Activated CD4-positive, alpha-beta T cell treated with anti-CD3 and anti-CD28 coated beads, Interleukin-2, amount 50 U/mL, for 16 hours (primary cell): Measurements from ENCODE around the gene AGT.
"Not testable (repeated sequence)": the region's sequence is repeated elsewhere in the genome, so short reads cannot be mapped to it uniquely, and the experiment has no call there.

Experiments used
- DNase-seq: peaks from one replicate; pipeline ENCODE4 v3.0.0-alpha.2; 2020

Gene AGT

DNA sequence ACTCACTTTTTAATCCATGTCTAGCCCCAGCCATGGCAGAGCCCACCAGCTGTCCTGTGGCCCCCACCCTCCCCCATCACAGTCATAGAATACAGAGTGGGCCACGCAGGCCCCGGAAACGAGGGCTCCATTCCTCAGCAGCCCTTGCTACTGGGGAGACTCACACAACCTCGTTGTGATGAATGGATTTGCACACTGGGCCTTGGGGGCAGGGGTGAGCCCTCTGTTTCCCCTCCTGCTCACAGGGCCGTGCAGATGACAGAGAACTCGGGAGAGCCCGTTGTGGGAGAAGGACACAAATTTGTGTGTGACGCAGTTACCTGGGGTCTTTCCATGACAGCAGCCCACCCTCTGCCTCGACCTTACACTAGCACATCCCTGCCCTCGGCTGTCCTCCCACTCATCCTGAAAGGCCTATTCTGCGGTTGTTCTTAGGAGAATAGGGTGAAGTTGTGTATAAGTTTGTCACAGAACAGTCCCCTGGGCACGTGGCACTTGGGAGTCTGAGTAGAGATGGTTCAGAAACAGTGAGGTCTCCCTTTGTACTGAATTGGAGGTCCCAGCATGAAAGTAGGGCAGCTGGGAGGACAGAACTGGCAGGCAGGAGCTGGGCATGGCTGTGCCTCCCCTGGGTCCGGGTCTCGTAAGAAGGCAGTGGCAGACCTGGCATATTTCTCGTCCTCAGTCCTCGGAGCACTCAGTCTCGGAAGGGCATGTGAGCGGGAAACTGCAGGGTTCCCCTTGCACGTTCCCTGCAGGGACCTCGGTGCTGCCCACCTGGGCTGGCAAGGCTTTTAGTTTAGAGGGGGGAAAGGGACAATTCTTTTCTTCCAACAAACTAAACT lies 6.8 kb downstream of the AGT start:
- DNase-seq: no peak

GRCh38 chr1:230706020-230706699 lies 7.8 kb downstream of the AGT start:
- DNase-seq: no peak

DNA sequence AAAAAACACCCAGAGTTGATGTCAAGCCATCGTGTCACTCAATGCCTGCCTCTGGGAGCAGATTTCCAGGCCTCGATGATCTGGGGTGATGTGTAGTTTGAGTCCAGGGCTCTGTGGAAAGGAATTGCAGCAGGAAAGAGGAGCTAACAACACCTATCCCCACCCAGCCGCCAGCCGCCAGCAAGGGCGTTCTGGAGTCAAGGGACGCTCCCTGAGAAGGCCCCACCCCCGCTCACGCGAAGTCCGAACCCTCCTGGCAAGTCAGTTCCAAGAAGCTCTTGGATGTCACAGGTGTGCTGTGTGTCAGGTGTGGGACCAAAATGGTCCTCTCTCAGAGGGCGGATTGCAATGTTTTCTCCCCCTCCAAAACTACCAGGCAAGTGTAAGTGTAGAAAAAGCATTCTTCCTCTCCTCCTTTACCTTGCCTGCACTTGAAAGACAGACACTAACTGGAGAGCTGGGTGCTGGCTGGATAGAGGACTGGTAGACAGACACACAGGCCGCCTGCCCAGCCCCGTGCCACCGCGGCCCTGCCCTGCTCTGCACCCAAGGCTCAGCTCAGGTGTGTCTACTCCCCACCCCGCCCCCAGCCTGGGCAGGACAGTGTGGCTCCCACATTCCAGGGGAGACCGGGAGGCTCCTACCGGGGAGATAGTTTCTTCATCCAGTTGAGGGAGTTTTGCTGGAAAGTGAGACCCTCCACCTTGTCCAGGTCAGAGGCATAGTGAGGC lies 8.5 kb downstream of the AGT start:
- no peak for DNase-seq

GRCh38 chr1:230704830-230705229 lies 9.1 kb downstream of the AGT start:
- no peak for DNase-seq

GRCh38 chr1:230703679-230704385 lies 10.1 kb downstream of the AGT start:
- DNase-seq: no peak

DNA sequence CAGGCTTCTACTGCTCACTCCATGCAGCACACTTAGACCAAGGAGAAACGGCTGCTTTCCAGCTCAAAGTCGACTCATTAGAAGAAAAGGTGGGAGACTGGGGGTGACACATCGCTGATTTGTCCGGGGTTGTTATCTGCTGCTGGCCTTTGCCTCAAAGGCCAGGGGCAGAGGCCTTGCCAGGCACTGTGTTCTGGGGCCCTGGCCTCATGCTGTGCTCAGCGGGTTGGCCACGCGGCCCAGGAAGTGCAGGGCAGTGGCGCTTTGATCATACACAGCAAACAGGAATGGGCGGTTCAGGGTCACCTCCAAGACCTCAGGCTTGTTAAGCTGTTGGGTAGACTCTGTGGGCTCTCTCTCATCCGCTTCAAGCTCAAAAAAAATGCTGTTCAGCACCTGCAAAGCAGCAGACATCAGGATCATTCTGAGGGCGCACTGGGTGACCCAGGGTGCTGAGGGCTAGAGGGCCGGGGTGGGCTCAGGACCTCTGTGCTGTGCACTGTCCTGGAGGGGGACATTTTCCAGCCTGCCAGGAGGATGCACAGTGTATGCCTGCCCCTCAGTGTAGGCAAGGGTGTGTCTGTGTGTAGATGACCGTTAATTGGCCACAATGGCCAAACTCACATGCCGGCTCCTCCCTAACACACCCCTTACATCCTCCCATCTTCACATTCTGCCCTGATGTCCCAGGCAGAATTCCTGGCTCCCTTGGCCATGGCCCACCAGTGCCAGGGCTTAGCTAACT lies 10.8 kb downstream of the AGT start:
- no peak for DNase-seq

- DNase-seq: no peak
These were observed 11.8 kb downstream of the AGT start for GRCh38 chr1:230701895-230702768.

- DNase-seq: no peak
These were observed 12.5 kb downstream of the AGT start for GRCh38 chr1:230701434-230701833.

GRCh38 chr1:230700132-230700531 lies 13.8 kb downstream of the AGT start:
- DNase-seq: no peak

DNA sequence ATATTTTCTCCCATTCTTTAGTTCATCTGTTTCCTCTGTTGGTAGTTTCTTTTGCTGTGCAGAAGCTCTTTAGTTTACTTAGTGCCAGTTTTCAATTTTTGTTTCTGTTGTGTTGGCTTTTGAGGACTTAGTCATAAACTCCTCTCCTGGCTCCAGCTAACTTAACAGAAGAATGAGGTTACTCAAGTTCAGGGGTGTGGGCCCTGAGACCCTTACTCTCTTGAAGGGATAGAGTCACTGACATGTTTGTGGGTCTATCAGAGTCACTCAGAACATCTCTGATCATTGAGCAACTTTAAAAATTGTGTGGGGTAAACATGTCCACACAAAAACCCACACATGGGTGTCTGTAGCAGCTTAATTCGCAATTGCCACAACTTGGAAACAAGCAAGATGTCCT lies 14.2 kb downstream of the AGT start:
- DNase-seq: no peak

DNA sequence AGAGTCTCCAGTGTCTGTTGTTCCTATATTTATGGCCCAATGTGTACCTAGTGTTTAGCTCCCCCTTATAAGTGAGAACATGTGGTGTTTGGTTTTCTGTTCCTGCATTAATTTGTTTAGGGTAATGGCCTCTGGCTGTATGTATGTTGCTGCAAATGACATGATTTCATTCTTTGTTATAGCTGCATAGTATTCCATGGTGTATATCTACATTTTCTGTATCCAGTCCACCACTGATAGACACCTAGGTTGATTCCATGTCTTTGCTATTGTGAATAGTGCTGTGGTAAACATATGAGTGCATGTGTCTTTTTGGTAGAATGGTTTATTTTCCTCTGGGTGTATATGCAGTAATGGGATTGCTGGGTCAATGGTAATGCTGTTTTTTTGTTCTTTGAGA lies 15.0 kb downstream of the AGT start:
- not testable (repeated sequence) for DNase-seq

- DNase-seq: no peak
These were observed 15.8 kb downstream of the AGT start for GRCh38 chr1:230698130-230698529.

DNA sequence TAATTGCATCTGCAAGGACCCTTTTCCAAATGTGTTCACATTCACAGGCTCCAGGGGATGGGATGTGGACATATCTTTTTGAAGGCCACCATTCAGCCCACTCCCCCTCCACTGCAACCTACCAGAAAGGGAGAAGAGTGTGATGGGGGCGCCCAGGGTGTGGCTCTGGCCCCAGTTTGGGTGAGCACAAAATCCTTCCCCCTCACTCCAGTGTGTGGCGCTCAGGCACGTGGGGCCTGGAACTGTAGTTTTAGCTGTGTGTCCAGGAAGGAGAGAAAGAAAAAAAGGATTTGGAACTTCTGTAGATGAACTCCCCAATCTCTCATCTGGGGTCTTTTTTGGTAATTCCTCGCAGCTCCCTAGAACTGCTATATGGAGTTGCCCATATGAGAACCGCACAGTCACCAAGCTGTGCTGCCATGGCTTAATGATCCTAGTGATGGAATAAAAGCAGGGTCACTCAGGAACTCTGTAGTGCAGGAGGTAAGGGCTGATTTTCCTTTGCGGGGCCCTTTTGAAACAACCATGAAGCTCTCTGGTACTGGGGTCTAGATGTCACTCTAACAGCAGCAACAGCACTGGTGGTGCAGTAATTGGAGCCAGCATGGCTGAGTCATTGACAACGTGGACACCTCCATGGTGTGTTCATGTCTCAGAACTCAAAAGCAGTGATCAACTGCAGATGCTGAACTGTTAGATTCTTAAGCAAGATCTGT lies 17.0 kb downstream of the AGT start:
- DNase-seq: no peak

GRCh38 chr1:230696218-230696617 lies 17.7 kb downstream of the AGT start:
- DNase-seq: no peak

DNA sequence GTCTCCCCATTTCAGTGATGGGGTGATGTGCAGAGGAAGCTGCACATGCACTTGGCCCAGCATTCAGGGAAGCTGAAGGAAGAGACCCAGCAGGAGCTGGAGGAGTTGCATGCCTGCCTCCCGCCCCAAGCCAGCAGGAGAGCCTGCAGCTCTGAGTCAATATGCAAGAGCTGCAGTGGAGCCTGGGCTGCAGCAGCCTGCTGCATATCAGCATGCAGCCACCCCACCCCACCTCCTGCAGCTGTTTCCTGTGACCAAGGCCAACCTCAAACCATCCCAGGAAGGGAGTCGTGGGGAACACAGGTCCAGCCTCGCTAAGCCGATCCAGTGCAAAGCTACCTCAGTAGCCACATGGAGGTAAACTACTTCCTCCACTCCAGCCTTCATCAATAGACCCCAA lies 18.9 kb downstream of the AGT start:
- no peak for DNase-seq

DNA sequence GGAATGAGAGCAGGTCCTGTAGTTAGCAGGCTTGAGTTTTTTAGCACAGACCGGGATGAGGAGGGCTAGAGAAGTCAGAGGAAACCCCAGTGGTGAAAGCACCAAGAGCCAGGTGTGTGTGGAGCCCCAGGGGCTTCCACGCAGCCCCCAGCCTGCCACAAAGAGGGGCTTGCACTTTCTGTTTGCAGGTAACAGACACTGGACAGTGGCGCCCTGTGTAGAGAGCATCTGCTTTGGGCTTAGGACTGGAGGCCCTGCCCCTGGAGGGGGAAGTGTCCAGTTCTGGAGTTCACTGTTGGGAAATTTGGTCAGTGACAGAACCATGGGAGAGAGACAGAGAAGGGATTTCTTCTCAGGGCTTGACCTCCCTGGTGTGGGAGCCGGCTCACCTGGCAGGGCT lies 19.5 kb downstream of the AGT start:
- no peak for DNase-seq

- DNase-seq: no peak
These were observed 20.1 kb downstream of the AGT start for GRCh38 chr1:230693777-230694176.

- no peak for DNase-seq
These were observed 20.7 kb downstream of the AGT start for GRCh38 chr1:230693221-230693620.

- DNase-seq: no peak
These were observed 22.3 kb downstream of the AGT start for GRCh38 chr1:230691615-230692014.

- DNase-seq: no peak
These were observed 23.8 kb downstream of the AGT start for GRCh38 chr1:230690101-230690500.

DNA sequence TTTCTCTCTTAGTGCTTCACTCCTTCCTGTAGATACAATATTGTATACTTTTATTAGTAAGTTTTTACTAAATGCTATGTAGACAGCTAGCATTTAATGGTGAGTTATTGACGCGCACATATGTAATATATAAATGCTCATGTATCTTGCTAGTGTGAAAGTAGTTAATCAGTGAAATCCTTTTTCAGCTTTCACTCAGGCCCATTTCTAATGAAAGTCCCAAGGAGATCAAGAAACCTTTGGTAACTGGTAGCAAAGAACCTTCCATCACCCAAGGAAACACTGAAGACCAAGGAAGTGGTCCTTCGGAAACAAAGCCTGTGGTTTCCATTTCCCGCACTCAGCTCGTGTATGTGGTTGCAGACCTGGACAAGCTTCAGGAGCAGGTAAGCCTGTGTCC lies 27.2 kb downstream of the AGT start:
- no peak for DNase-seq
